ENCODE data around the gene PBX1.

PBX1 gene

DNA sequence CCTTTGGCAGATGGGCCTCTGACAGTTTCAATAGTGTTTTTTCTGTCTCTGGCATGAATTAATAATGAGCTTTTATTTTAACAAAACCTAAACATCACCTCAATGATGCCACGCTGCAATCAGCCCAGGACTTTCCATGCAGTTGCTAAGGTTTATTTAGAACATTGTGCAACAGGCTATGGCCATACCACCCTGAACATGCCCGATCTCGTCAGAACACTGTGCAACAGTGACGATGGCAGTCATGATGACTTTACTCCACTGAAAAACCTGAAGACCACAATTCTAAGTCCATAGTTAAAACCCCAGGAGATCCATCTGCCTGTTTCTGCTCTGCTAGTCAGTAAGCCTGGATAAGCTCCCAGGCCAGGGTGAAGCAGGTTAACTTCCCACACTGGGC, 310.0 kb downstream of the PBX1 start (continued):
- TF ChIP-seq, protein P1, sequence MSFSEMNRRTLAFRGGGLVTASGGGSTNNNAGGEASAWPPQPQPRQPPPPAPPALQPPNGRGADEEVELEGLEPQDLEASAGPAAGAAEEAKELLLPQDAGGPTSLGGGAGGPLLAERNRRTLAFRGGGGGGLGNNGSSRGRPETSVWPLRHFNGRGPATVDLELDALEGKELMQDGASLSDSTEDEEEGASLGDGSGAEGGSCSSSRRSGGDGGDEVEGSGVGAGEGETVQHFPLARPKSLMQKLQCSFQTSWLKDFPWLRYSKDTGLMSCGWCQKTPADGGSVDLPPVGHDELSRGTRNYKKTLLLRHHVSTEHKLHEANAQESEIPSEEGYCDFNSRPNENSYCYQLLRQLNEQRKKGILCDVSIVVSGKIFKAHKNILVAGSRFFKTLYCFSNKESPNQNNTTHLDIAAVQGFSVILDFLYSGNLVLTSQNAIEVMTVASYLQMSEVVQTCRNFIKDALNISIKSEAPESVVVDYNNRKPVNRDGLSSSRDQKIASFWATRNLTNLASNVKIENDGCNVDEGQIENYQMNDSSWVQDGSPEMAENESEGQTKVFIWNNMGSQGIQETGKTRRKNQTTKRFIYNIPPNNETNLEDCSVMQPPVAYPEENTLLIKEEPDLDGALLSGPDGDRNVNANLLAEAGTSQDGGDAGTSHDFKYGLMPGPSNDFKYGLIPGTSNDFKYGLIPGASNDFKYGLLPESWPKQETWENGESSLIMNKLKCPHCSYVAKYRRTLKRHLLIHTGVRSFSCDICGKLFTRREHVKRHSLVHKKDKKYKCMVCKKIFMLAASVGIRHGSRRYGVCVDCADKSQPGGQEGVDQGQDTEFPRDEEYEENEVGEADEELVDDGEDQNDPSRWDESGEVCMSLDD (tag by site-specific recombination; IDR thresholded peaks at IDR 0.05) = no peak
- no peak for TF ChIP-seq ZNF449 (tag by site-specific recombination; IDR thresholded peaks at IDR 0.05)
- no peak for TF ChIP-seq ZNF473 (tag by site-specific recombination; IDR thresholded peaks at IDR 0.05)
- TF ChIP-seq KLF10 (tag by site-specific recombination; IDR thresholded peaks at IDR 0.05) = no peak

- TF ChIP-seq, protein P2, sequence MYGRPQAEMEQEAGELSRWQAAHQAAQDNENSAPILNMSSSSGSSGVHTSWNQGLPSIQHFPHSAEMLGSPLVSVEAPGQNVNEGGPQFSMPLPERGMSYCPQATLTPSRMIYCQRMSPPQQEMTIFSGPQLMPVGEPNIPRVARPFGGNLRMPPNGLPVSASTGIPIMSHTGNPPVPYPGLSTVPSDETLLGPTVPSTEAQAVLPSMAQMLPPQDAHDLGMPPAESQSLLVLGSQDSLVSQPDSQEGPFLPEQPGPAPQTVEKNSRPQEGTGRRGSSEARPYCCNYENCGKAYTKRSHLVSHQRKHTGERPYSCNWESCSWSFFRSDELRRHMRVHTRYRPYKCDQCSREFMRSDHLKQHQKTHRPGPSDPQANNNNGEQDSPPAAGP (tag by site-specific recombination; IDR thresholded peaks at IDR 0.05) = no peak
- TF ChIP-seq, protein P3, sequence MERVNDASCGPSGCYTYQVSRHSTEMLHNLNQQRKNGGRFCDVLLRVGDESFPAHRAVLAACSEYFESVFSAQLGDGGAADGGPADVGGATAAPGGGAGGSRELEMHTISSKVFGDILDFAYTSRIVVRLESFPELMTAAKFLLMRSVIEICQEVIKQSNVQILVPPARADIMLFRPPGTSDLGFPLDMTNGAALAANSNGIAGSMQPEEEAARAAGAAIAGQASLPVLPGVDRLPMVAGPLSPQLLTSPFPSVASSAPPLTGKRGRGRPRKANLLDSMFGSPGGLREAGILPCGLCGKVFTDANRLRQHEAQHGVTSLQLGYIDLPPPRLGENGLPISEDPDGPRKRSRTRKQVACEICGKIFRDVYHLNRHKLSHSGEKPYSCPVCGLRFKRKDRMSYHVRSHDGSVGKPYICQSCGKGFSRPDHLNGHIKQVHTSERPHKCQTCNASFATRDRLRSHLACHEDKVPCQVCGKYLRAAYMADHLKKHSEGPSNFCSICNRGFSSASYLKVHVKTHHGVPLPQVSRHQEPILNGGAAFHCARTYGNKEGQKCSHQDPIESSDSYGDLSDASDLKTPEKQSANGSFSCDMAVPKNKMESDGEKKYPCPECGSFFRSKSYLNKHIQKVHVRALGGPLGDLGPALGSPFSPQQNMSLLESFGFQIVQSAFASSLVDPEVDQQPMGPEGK (tag by site-specific recombination; IDR thresholded peaks at IDR 0.05) = no peak
- TF ChIP-seq, protein P4, sequence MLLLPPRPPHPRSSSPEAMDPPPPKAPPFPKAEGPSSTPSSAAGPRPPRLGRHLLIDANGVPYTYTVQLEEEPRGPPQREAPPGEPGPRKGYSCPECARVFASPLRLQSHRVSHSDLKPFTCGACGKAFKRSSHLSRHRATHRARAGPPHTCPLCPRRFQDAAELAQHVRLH (tag by site-specific recombination; IDR thresholded peaks at IDR 0.05) = no peak
- no peak for TF ChIP-seq ZNF133 (tag by site-specific recombination; IDR thresholded peaks at IDR 0.05)
- TF ChIP-seq, protein P5, sequence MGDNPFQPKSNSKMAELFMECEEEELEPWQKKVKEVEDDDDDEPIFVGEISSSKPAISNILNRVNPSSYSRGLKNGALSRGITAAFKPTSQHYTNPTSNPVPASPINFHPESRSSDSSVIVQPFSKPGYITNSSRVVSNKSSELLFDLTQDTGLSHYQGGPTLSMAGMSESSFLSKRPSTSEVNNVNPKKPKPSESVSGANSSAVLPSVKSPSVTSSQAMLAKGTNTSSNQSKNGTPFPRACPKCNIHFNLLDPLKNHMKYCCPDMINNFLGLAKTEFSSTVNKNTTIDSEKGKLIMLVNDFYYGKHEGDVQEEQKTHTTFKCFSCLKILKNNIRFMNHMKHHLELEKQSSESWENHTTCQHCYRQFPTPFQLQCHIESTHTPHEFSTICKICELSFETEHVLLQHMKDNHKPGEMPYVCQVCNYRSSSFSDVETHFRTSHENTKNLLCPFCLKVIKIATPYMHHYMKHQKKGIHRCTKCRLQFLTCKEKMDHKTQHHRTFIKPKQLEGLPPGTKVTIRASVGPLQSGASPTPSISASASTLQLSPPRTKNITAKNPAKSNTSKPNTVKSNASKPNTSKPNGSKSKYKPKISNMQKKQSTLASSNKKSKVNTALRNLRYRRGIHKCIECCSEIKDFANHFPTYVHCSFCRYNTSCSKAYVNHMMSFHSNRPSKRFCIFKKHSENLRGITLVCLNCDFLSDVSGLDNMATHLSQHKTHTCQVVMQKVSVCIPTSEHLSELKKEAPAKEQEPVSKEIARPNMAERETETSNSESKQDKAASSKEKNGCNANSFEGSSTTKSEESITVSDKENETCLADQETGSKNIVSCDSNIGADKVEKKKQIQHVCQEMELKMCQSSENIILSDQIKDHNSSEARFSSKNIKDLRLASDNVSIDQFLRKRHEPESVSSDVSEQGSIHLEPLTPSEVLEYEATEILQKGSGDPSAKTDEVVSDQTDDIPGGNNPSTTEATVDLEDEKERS (tag by site-specific recombination; IDR thresholded peaks at IDR 0.05) = no peak
- no peak for TF ChIP-seq ZNF514 (tag by site-specific recombination; IDR thresholded peaks at IDR 0.05)
- TF ChIP-seq OVOL3 (tag by site-specific recombination; IDR thresholded peaks at IDR 0.05) = no peak
- TF ChIP-seq ZNF24 (tag by site-specific recombination; IDR thresholded peaks at IDR 0.05) = no peak
- TF ChIP-seq, protein P6, sequence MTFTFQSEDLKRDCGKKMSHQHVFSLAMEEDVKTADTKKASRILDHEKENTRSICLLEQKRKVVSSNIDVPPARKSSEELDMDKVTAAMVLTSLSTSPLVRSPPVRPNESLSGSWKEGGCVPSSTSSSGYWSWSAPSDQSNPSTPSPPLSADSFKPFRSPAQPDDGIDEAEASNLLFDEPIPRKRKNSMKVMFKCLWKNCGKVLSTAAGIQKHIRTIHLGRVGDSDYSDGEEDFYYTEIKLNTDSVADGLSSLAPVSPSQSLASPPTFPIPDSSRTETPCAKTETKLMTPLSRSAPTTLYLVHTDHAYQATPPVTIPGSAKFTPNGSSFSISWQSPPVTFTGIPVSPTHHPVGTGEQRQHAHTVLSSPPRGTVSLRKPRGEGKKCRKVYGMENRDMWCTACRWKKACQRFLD (tag by site-specific recombination; IDR thresholded peaks at IDR 0.05) = no peak
- TF ChIP-seq ZNF785 (tag by site-specific recombination; IDR thresholded peaks at IDR 0.05) = no peak
- Histone ChIP-seq H3K27ac (ENCODE audit: extremely low read depth, low read depth, low read length) (no peak overlapping the region), H3K36me3 (ENCODE audit: control insufficient read depth in 2 of 2, insufficient read depth in 1 of 2, low read length in 2 of 2) (no peaks in the 10 kb centered on the region), H3K4me1 (ENCODE audit: control insufficient read depth, insufficient read depth, low read length) (no peaks in the 10 kb centered on the region), H3K9me3 (ENCODE audit: control insufficient read depth, insufficient read depth, low read depth, low read length) (no peaks in the 10 kb centered on the region), H3K4me3 (ENCODE audit: low read depth, low read length) (no peak overlapping the region)
- ChIA-PET POLR2A (no interaction called here), CTCF (no interaction called here)
These were observed 316.5 kb downstream of the PBX1 start for GRCh38 chr1:164875518-164875917.
